Measurements from ENCODE around the gene IQCM.

Gene IQCM

DNA sequence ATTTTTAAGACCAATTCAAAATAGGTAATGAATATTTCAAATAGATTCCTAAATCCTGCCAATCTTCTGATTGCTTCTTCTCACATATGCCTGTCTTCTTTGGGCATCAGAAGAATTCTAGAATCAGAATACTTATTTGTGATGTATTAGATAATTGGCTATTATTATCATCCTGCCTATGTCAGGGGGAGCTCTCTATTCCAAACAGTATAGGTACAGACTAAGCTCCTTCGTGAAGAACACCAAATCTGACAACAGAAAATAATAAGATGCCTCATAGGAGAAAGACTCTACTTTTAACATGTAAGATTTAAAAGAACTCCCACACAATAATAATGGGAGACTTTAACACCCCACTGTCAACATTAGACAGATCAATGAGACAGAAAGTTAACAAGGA, at the start of gene IQCM:
IQCM (minus strand) TSS at position 101 of the 400 bp plus-strand sequence. CDS start 73,152 bp downstream, outside the sequence.
- DNase-seq = no peak

GRCh38 chr4:149857446-149857845, 41.8 kb upstream of the IQCM start:
- no peak for DNase-seq

DNA sequence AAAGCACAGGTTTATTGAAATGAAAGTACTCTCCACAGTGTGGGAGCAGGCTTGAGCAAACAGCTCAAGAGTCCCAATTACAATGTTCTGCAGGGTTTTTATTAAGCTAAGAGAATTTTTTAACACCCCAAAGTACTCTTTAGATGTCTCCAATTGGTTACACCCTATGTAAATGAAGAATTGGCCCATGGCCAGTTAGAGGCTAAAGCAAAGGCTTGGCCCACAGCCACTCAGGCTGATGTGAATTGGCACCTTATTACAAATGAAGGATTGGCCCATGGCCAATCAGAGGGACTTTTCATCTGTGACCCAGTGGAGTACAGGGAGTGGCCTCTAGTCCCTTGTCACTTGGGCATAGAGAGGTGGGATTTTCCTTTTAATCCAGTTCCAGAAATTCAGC, 30.1 kb upstream of the IQCM start:
- DNase-seq = no peak

GRCh38 chr4:149841686-149842085, 26.0 kb upstream of the IQCM start:
- DNase-seq = no peak

- no peak for DNase-seq
Observed at GRCh38 chr4:149838036-149838435, 22.4 kb upstream of the IQCM start.

GRCh38 chr4:149836546-149836945, 20.9 kb upstream of the IQCM start:
- DNase-seq = peak; percentile 26

- DNase-seq = no peak
Observed at GRCh38 chr4:149835280-149835679, 19.6 kb upstream of the IQCM start.

GRCh38 chr4:149831656-149832208, 16.1 kb upstream of the IQCM start:
- DNase-seq = no peak

- DNase-seq = no peak
Observed at GRCh38 chr4:149830823-149831222, 15.2 kb upstream of the IQCM start.

DNA sequence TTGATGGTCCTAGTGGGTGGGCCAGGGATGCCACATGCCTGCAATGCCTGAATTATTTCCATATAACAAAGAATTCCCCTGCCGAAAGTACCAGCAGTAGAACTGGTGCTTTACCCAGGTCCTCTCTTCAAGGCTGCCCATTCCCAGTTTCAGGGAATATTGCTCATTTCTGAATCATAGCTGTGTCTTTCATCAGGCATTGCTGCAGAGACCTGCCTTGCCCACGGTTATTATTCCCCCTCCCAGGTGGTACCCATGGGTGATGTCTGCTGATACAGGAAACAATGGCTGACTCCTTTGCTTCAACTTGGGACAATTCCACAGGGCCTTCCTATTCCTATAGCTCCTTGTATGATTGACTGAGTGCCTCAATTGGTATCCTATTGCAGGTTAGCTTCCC, 9.7 kb upstream of the IQCM start:
- no peak for DNase-seq

- DNase-seq = peak; percentile 79
Observed at GRCh38 chr4:149823769-149824221, 8.2 kb upstream of the IQCM start.

- no peak for DNase-seq
Observed at GRCh38 chr4:149801416-149801815, 14.2 kb downstream of the IQCM start.

GRCh38 chr4:149799546-149799945, 16.1 kb downstream of the IQCM start:
- DNase-seq = no peak

DNA sequence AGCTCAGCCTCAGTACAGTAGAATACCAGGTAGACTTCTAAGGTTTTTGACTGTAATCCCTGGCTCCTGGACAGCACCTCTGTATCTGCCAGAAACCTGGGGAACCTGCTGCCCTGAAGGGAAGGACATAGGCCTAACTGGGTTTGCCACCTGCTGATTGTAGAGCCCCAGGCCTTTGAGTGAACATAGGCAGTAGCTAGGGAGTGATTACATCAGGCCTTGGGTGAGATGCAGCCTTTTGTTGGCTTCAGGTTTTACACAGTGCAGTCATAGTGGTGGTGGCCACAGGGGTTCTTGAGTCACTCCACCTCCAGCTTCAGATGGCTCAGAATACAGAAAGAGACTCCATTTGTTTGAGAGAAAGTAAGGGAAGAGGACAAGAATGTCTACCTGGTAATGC, 19.3 kb downstream of the IQCM start:
- DNase-seq = no peak

DNA sequence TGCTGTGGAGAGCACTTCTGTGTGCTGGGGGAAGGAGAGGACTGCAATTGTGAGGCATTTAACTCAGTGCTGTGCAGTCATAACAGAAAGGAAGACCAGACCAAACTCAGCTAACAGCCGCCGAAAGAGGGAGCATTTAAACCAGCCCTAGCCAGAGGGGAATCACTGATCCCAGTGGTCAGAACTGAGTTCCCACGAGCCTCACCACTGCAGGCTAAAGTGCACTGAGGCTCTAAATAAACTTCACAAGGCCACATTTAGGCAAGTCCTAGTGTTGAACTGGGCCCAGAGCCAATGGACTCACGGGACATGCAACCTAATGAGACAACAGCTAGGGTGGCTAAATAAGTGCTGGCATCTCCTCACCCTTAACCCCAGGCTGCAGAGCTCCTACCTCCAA, 20.4 kb downstream of the IQCM start:
- DNase-seq = no peak

DNA sequence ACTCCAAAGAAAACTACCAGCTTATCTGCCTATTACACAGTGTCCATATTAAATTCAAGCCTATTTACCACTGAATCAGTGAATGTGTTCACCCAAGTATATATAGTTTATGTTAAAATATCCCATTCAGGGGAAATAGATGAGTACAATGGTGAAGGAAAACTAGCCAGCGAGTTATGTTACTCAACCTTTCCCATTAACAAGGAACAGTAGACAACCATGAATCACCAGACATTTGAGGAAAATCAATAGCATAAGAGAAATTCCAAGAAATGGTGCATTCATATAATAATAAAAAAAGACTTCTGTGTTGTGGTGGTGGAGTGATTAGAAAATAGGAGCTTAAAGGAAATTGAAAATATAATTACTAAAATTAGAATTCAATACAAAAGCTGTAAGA, 21.3 kb downstream of the IQCM start:
- no peak for DNase-seq

DNA sequence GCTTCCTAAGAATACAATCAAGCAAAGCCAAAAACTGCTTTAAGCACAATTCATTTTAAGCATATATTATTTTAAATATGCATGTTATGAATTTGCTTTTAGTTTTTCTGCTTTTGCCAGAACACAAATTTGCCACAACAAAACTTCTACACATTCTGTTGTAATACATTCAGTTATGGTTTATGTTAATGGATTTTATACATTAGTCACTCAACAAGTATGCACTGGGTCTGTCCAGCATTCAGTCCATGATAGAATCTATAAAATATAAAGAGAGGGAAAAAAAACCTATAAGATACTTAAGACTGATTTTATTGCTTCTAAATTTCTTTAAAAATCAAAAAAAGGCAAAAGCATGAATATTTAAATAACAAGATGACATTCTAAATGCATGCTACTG, 22.2 kb downstream of the IQCM start:
- no peak for DNase-seq

- no peak for DNase-seq
Observed at GRCh38 chr4:149791851-149792250, 23.8 kb downstream of the IQCM start.

DNA sequence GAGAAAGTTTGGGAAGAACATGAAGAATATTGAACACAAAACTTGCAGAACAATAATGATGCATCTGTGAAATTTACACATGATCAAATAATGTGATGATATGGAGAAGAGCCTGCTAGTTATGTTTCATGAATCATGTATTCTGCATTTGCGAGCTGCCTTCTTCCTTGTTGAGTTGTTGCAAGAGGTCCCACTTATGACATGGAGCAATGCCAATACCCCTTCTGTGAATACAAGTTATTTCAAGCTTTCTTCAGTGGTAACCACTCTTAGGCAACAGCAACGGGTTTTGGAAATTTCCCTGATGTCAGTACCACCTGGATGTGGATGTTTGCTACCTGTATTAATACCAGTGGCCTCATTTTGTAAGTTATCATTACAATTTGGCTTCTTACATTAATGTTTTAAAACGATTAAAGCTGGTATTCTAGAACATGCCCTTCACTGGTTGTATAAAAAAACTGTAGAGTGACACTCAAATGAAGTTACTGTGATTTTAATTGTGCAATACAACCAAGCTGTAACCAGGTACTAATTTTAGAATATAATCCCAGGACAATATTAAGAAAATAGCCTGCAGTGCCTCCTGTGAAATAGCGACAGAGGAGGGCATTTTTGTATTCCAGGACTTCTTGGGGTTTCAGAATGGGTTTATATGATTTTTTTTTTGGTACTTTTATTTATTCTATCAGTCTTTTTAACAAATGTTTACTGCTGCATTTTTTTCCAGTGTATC, 25.3 kb downstream of the IQCM start:
- peak; percentile 13 for DNase-seq

DNA sequence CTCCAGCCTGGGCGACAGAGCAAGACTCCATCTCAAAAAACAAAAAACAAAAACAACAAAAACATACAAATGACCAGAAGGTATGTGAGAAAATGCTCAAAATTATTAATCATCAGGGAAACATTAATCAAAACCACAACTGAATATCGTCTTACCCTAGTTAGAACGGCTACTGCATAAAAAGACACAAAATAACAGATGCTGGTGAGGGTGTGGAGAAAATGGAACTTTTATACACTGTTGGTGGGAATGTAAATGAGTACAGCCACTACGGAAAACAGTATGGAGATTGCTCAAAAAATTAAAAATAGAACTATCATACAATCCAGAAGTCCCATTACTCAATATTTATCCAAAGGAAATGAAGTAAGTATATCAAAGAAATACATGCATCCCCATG, 27.3 kb downstream of the IQCM start:
- no peak for DNase-seq

DNA sequence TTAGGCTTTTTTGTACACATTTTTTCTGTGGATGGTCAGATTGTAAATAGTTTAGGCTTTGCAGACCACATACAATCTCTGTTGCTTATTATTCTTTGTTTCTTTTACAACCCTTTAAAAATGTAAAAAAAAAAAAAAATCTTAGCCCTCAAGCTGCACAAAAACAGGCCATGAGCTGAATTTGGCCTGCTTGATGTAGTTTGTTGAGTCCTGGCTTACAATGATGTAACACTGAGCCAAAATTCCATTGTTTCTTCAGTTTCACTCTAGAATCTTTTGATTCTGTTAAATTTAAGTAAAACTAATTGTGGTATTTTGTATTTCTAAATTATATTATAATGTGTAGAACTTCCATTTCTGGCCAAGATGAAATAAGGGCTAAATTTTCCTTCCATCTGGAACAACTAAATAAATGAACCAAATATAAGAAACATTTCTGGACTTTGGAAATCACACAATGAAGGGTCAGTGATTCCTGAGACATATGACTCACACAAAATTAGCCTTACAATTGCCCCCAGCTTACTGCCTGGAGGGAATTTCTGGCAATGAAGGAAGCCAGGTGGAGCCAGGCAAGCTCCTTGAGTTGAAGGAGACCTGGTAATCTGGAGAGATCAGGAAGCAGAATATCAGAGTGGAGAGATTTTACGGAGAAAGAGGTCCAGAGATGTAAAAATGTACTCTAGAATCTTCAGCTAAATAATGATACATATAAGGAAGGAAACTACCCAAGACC, 29.8 kb downstream of the IQCM start:
- no peak for DNase-seq

DNA sequence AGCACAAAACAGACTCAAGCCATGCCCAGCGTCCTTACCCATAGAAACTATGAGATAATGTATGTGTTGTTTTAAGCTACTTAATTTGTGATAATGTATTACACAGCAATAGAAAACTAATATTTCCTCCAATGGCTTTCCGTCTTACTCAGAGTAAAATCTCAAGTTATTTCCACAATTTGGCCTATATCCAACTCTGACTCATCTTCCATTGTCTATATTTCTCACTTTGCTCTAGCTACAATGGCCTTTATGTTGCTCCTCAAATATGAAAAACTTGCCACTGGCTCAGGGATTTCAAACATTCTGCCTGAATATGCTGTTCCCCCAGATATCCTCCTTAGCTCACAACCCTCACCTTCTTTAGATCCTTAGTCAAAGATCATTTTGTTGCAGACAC, 31.6 kb downstream of the IQCM start:
- no peak for DNase-seq

GRCh38 chr4:149781150-149781549, 34.5 kb downstream of the IQCM start:
- peak; percentile 68 for DNase-seq

DNA sequence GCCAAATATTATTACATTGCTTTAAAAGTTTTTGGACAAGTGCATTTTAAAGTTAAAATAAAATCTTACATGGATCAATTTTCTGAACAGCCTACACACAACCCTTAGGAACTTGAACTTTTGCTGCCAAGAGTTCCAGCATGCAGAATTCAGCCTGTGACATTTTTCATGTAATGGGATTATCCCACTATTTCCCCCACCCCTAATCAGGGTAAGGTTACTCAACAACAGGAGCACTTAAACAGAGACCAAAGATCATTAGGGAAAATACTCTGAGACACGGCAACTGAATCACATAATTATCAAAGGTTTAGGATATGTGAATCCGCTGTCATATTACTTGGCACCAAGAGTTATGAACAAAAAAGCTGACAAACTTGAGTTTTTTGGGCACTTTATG, 47.2 kb downstream of the IQCM start:
- no peak for DNase-seq
